AG04449 (cell line): ENCODE results near the gene MAP3K20.

ENCODE experiments used
- CTCF ChIA-PET: fragments of 350-600 bp; formaldehyde crosslinking; extraction: SDS; loops from one replicate; lab custom pipeline; 2021; ENCODE audit warnings: antibody characterized with exemption; lab: Yijun Ruan, JAX
- POLR2A ChIA-PET: fragments of 400-600, 350-600 bp; formaldehyde crosslinking; extraction: SDS; loops from one replicate; lab custom pipeline; 2020; ENCODE audit warnings: antibody characterized with exemption, inconsistent platforms; lab: Yijun Ruan, JAX
- DNase-seq: peaks from one replicate; pipeline ENCODE4 v3.0.0-alpha.2; 2010; ENCODE audit warnings: low read depth, low spot score
- H3K4me3 ChIP-seq: 2 replicates; pipeline ENCODE4 v1.5.1; 2011; ENCODE audit warnings: low read depth, mild to moderate bottlenecking, control low read depth, low read length
- CTCF ChIP-seq: IDR thresholded peaks from one replicate; pipeline ENCODE4 v1.5.1; 2011; ENCODE audit warnings: mild to moderate bottlenecking, moderate library complexity, low read length, control low read depth, inconsistent platforms; ENCODE audit not compliant: insufficient read depth; ENCODE audit errors: missing control alignments

The MAP3K20 gene

GRCh38 chr2:173286153-173286809 lies 210.6 kb downstream of the MAP3K20 start:
- H3K4me3 ChIP-seq: no peak overlapping the region
- no peak for TF ChIP-seq CTCF
- ChIA-PET POLR2A (no interaction called here), CTCF (interaction anchor here (0.8 to 1.2 kb wide), 2 partner anchors 9 to 15 kb away, joined by 3 read pairs; no protein-coding TSS in a partner anchor)
- DNase-seq: no peak

- ChIA-PET CTCF (no interaction called here), POLR2A (no interaction called here)
- no peak for DNase-seq
- H3K4me3 ChIP-seq: no peak overlapping the region
- TF ChIP-seq CTCF: no peak
These were observed 211.9 kb downstream of the MAP3K20 start for GRCh38 chr2:173287594-173287993.

- POLR2A ChIA-PET: no interaction called here
- DNase-seq: peak; percentile 23
- H3K4me3 ChIP-seq: no peak overlapping the region
- no peak for TF ChIP-seq CTCF
- CTCF ChIA-PET: no interaction called here
These were observed 212.9 kb downstream of the MAP3K20 start for GRCh38 chr2:173288561-173288960.

GRCh38 chr2:173290046-173290445 lies 214.4 kb downstream of the MAP3K20 start:
- no peak overlapping the region for H3K4me3 ChIP-seq
- no peak for DNase-seq
- ChIA-PET CTCF (no interaction called here), POLR2A (no interaction called here)
- TF ChIP-seq CTCF: no peak

- POLR2A ChIA-PET: no interaction called here
These were observed 214.9 kb downstream of the MAP3K20 start for GRCh38 chr2:173290518-173290917.

GRCh38 chr2:173291412-173291811 lies 215.8 kb downstream of the MAP3K20 start:
- no peak overlapping the region for H3K4me3 ChIP-seq
- ChIA-PET CTCF (no interaction called here), POLR2A (no interaction called here)
- TF ChIP-seq CTCF: no peak
- no peak for DNase-seq

More at GRCh38 chr2:173290518-173290917, 214.9 kb downstream of the MAP3K20 start:
- H3K4me3 ChIP-seq: no peak overlapping the region
- TF ChIP-seq CTCF: no peak
- DNase-seq: no peak
- CTCF ChIA-PET: no interaction called here
